GM19452 (cell line): Measurements from ENCODE around the gene TELO2.

Source experiments
- ATAC-seq: cut with Tn5 transposase; IDR thresholded peaks from one replicate; pipeline ENCODE4 v1.9.1; 2021; ENCODE audit not compliant: unreplicated experiment

Gene TELO2

DNA sequence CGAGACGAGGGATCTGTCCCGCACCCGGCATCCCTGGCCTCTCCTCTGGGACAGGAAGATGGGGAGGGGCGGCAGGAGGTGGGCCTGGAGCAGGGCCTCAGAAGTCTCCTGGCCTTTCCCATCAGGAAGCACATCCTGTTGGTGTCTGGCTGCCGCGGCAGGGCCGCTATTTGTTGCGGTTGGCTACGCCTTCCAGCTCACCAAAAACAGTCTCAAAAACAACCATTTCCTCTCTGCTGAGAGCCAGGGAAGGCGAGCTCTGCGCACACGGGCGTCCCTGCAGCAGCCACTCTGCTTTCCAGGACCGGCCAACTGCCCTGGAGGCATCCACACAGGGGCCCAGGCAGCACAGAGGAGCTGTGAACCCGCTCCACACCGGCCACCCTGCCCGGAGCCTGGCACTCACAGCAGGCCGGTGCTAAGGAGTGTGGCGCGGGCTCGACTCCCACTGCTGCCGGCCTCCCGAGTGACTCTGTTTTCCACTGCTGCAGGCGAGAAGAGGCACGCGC, 40.3 kb downstream of the TELO2 start, which contains the start of gene TMEM204:
Gene TMEM204 (plus strand): TSS at position 224 of the 509 bp plus-strand sequence. CDS start 610 bp downstream, outside the sequence.
- ATAC-seq = no peak

- ATAC-seq = no peak
Measured at GRCh38 chr16:1534021-1535020, 41.2 kb downstream of the TELO2 start.

DNA sequence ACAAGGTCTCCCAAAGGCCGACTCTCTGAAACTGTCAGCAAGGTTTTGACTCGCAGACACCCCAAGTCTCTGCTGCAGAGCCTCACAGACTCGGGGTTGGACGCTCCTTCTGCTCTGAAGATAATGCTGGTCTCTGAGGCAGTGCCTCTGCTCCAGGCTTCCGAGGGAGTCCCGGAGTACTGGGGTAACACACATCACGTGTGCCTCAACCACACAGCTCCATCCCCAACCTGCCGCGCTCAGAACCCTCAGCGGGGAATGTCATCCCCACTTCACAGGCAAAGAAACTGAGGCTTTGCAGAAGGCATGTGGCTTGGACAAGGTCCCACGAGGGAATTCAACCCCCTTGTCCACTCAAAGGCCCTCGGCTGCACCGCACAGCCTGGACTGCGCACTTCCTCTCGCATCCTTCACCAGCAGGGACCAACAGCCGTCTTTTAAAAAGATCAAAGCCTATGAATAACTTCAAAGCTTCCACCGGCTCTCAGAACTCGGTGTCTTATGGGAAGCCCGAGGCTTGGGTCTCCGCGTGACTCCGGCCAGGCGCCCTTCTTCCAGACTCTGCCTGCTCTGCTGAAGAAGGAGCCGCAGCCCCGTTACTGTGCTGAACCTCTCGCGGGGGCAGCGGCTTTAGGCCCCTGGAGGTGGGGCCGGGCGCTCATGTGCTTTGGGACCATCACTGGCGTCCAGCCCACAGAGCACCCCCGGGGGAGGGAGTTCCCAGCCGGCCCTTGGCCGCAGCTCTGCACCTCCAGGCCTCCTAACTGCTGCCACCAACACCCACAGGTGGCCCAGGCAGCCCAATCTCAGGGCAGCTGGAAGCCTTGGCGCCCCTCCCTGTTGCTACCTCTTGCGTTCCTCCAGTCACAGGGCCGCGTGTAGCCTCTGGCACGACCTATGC, 42.5 kb downstream of the TELO2 start:
- ATAC-seq = no peak

- no peak for ATAC-seq
Measured at GRCh38 chr16:1536601-1537000, 43.4 kb downstream of the TELO2 start.

GRCh38 chr16:1537138-1537577, 44.0 kb downstream of the TELO2 start:
- no peak for ATAC-seq

GRCh38 chr16:1537763-1538289, 44.7 kb downstream of the TELO2 start:
- no peak for ATAC-seq

- ATAC-seq = no peak
Measured at GRCh38 chr16:1538804-1539520, 45.8 kb downstream of the TELO2 start.

GRCh38 chr16:1539720-1540555, 46.8 kb downstream of the TELO2 start:
- ATAC-seq = no peak

GRCh38 chr16:1540556-1540855, 47.3 kb downstream of the TELO2 start:
- no peak for ATAC-seq

DNA sequence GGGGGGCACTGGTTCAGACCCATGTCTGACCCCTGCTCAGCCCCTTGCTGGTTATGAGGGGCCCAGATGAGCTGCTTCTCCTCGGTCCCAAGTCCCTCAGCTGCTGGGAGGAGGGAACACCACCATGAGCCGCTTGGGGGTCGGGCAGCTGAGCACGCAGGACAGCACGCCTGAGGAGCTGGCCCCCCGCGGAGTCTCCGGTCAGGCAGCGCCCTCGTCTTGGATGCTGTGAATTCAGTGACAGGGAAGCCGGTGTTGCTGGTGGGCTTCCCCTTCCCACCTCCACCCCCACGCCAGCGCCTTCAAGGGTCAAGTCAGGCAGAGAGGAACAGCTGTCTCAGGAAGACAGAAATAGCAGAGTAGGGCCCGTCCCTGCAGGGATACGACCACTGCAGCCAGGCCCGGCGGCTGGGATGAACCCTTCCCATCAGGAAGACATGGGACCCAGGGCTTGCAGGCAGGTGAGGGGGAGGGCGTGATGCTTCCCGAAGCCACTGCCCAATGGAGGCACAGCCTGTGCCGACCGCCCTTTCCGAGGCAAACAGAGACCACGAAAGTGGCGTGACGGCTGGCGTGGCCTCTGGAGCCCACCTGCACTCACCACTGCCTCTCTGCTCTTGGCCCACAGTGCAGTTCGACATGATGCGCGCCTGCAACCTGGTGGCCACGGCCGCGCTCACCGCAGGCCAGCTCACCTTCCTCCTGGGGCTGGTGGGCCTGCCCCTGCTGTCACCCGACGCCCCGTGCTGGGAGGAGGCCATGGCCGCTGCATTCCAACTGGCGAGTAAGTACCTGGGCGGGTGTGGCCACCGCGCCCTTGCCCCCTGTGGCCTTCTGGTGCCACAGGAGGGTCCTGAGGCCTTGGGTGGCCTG, 48.4 kb downstream of the TELO2 start:
- ATAC-seq = no peak

DNA sequence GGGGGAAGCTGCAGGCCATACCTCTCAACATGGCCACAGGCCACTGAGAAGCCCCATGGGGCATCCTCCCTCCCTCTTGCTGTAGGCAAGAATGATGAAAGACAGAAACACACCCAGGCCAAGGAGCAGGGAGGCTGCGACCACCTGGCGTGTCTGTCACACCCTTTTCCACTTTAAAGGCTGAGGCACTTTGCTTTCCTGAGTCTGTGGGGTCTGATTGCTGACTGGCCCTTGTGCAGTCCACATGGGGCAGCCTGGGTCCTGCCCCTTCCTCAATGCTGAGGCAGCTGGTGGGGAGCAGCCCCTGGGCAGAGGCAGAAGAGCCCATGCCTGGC, 49.0 kb downstream of the TELO2 start:
- ATAC-seq = no peak

- no peak for ATAC-seq
Measured at GRCh38 chr16:1542533-1542932, 49.4 kb downstream of the TELO2 start.

GRCh38 chr16:1543085-1543896, 50.1 kb downstream of the TELO2 start:
- ATAC-seq = no peak

DNA sequence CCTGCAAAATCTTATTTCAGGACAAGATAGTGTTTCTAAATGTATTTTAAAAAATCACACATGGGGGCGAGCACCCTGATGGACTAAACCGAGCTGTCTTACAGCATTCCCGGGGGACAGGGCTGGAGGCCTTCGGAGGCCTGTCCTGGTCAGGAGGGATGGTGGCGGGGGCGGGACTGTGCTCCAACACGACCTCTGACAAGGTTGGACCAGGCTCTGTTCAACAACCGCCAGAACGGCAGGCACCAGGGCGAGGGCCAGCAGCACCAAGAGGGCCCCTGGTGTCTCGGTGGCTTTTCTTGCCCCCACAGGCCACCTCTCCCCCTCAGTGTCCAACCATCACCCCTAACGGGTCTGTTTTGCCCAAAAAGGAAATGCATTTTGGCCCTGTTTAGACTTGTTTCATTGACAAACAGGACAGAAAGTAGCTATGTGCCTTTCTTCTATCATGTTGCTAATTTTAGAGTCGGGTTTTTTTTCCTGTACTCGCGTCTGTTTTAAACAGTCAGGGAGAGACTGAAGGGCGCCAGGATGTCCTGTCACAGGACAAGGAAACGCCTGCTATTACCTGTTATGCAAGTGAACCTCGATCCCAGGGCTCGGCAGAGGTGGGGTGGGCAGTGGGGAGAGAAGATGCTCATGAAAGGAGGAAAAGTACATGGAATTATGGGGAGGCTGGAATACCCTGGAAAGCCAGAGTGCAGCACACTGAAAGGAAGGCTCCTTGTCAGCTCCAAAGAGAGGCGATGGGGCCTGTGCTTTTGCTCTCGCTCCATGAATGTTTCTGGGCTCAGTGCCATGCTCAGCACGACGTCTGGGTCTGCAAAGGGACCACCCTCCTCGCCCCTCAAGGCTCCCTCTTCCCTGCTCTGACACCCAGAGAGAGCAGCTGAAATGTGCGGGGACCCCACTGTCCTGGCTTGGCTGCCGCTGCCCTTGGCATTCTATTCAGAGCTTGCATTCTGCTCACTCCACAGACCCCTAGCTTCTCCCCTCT, 52.2 kb downstream of the TELO2 start:
- ATAC-seq = no peak

DNA sequence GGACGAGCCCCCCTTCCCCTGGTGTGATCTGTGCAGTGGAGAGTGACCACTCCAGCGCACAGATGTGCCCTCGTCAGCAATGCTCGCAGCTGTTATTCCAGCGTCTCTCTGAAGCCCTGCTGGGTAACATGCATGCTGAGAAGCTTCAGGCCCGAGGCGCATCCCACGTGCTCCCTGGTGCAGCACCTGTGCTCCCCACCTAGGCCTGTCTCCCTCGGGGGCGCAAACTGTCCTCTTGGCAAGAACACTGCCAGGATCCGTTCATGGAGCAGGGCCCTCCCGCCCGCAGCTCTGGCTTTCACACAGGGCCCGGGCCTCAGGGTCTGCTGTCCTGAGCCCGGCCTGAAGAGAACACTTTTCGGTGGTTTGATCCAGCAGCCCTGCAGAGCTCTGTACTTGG, 53.3 kb downstream of the TELO2 start:
- ATAC-seq = no peak

DNA sequence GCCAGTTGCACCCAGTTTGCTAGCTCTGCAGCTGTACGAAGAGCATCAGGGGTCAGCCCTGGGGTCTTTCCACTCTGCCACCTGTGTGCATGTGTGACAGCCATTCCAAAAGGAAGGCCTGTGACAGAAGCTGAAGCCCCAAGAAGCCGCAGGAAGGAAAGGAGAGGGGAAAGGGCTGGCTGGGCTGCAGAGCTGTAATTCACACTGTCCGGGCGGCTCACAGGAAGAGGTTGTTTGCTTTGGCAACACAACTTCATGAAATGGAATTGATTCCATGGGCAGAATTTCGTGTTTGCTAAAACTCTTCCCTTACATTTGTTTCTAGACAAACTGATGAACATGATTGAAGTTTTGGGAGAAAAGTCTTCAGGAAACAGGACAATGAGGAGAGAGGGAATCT, 55.1 kb downstream of the TELO2 start:
- no peak for ATAC-seq

DNA sequence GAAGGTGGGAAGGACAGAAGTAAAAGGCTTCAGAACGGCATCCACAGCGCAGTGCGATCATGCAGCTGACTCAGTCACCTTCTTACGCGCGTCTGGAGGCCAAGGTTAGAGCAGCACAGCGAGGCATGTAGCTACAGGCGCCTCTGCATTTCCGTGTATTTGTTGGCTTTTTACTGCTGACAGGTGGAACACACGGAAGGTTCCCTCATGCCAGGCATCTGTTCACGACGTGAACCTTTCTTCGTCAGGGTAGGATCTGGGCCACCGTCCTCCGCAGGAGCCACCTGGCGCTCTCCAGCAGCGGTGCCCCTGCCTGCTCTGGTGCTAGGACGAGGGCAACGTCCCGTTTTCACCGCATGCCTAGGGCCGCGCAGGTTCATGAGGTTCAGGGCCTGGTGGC, 55.6 kb downstream of the TELO2 start:
- no peak for ATAC-seq
